ENCODE measurements around the gene EIF3C.
"Not testable (repeated sequence)": the region's sequence is repeated elsewhere in the genome, so short reads cannot be mapped to it uniquely, and the experiment has no call there.

EIF3C gene, protein sequence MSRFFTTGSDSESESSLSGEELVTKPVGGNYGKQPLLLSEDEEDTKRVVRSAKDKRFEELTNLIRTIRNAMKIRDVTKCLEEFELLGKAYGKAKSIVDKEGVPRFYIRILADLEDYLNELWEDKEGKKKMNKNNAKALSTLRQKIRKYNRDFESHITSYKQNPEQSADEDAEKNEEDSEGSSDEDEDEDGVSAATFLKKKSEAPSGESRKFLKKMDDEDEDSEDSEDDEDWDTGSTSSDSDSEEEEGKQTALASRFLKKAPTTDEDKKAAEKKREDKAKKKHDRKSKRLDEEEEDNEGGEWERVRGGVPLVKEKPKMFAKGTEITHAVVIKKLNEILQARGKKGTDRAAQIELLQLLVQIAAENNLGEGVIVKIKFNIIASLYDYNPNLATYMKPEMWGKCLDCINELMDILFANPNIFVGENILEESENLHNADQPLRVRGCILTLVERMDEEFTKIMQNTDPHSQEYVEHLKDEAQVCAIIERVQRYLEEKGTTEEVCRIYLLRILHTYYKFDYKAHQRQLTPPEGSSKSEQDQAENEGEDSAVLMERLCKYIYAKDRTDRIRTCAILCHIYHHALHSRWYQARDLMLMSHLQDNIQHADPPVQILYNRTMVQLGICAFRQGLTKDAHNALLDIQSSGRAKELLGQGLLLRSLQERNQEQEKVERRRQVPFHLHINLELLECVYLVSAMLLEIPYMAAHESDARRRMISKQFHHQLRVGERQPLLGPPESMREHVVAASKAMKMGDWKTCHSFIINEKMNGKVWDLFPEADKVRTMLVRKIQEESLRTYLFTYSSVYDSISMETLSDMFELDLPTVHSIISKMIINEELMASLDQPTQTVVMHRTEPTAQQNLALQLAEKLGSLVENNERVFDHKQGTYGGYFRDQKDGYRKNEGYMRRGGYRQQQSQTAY

DNA sequence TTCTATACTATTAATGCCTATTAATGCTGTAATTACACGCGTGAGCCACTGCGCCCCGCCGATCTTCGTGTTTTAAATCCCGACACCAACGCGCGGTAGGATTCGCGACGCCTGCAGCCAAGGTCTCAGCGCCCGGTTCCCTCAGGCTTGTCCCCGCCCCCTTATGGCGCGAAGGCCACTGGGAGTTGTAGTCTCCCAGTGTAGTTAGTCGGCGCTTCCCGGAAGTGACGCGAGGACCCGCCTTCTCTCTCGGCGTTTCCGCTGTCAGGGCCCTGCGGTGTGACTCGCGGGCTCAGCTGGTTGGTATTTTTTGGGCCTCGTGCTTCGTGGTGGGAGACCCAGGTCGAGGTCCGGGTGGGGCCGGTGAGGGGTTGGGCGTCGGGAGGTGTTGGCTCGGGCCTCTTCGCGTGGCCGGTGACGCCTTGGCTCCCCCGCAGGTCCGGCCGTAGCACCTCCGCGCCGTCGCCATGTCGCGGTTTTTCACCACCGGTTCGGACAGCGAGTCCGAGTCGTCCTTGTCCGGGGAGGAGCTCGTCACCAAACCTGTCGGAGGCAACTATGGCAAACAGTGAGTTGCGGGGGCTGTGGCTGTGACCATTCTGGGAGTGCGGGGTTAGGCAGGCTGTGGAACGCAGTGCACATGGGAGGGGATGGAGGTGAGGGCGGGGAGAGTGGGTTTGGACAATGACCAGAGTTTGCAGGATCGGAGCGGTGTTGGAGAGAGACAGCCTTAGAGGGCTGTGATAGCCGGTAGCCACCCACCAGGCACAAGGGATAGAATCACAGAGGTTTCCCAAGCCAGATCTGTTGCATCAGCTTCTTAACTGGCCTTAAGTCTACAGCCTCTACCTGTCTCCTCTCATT is at the start of gene EIF3C:
Gene EIF3C, plus strand, starts transcription at position 245 of the 864 bp plus-strand sequence. Its CDS starts 223 bp downstream, at position 468.
- not testable (repeated sequence) for DNase-seq (ENCODE audit: low read depth)

DNA sequence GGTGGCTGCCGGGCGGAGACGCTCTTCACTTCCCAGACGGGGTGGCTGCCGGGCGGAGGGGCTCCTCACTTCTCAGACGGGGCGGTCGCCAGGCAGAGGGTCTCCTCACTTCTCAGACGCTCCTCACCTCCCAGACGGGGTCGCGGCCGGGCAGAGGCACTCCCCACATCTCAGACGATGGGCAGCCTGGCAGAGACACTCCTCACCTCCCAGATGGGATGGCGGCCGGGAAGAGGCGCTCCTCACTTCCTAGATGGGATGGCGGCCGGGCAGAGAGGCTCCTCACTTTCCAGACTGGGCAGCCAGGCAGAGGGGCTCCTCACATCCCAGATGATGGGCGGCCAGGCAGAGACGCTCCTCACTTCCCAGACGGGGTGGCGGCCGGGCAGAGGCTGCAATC is 45.0 kb upstream of the EIF3C start:
- DNase-seq (ENCODE audit: low read depth): not testable (repeated sequence)

DNA sequence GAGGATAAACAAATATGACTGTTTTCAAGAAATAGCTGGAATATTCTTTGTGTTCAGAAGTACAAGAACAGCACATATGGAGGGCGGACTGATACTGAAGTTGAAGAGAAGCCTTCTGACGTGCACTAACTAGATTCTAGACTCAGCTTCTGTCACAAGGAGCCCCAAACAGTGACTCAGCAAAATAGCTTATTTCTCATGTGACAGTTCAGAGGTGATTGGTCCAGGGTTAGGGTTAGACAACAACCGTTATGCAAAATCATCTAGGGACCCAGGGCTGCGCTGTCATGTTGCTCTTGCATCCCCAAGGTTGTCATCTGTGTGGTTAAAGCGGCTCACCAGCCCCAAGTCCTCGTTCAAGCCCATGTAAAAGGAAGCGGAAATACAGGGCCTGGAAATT is 43.8 kb upstream of the EIF3C start:
- not testable (repeated sequence) for DNase-seq (ENCODE audit: low read depth)

DNA sequence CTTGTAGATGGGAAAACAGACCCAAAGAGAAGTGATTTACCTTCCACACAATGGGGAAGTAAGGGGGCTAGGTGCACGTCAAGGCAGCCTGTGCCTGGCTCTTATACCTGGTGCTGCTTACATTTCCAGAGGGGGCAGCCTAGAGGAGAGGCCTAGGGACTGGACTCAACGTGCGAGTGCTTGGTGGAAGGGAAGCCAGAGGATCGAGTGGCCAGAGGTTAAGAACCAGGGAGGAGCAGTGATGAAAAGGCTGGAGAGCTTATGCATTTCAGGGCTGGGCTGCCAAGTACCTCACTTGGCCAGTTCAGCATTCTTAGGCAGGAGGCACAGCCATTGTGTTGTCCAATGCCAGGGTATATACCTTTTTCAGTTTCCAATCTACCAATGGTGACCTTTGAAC is 43.1 kb upstream of the EIF3C start:
- not testable (repeated sequence) for DNase-seq (ENCODE audit: low read depth)

DNA sequence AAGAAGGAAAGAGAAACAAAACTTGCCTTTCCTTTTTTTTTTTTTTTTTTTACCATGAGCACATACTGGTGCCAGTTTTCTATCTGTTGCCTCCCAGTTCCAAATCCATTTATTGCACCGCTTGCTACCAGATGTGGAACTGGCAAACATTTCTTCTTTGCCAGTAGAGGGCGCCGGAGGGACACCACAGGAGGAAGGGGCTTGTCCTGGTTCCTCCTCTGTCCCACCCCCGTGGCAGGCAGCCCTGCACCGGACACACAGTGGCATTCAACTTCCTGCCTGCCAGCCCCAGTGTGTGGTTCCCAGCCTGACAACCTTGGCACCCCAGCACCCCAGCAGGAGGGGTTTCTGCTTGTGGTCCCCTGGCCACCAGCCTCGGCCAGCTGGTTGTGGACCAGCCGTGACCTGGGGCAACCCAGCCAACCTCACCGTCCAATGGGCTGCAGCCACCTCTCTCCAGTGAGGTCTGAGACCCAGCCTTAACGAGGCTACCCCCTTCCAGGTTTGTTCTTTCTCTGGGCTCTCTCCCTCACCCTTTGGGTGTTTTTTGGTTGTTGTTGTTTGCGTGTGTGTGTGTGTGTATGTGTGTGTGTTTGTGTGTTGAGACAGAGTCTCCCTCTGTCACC is 22.8 kb upstream of the EIF3C start:
- not testable (repeated sequence) for DNase-seq (ENCODE audit: low read depth)

DNA sequence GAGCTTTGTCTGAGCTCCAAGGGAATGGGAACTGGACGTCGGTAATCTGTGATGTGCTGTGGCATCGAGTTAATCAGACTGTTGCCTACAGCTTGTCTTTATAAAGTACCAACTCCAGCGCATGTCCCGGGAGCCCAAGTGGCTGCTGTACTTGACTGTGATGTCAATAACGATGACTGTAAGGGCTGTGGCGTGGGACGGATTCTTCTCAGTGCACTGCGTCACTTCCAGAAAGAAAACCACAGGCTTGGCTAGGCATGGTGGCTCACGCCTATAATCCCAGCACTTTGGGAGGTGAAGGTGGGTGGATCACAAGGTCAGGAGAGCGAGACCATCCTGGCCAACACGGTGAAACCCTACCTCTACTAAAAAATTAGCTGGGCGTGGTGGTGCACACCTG is 21.8 kb upstream of the EIF3C start:
- not testable (repeated sequence) for DNase-seq (ENCODE audit: low read depth)

DNA sequence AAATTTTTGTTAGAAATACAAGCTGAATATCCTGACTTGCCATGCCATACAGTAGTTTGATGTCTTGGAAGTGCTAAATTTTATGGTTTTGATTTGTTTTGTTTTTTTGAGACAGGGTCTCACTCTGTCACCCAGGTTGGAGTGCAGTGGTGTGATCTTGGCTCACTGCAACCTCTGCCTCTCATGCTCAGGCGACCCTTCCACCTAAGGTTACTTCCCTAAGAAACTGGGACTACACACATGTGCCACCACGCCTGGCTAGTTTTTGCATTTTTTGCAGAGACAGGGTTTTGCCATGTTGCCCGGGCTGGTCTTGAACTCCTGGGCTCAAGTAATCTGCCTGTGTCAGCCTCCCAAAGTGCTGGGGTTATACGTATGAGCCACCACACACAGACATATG is 19.5 kb upstream of the EIF3C start:
- DNase-seq (ENCODE audit: low read depth): not testable (repeated sequence)

DNA sequence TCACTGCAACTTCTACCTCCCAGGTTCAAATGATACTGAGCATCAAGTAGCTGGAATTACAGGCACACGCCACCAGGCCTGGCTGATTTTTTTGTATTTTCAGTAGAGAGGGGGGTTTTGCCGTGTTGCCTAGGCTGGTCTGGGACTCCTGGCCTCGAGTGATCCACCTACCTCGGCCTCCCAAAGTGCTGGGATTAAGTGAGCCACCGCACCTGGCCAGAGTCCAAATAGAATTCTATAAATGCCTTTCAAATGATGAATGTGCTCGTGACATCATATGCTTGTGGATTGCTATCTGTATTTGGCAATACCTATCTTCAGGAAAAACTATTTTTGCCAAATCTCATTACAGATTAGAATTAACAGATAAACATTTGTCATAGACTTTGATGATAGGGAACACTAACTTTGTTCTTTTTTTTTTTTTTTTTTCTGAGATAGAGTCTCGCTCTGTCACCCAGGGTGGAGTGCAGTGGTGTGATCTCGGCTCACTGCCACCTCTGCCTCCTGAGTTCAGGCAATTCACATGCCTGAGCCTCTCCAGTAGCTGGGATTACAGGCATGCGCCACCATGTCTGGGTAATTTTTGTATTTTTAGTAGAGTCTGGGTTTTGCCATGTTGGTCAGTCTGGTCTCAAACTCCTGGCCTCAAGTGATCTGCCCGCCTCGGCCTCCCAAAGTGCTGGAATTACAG is 17.9 kb upstream of the EIF3C start:
- not testable (repeated sequence) for DNase-seq (ENCODE audit: low read depth)

DNA sequence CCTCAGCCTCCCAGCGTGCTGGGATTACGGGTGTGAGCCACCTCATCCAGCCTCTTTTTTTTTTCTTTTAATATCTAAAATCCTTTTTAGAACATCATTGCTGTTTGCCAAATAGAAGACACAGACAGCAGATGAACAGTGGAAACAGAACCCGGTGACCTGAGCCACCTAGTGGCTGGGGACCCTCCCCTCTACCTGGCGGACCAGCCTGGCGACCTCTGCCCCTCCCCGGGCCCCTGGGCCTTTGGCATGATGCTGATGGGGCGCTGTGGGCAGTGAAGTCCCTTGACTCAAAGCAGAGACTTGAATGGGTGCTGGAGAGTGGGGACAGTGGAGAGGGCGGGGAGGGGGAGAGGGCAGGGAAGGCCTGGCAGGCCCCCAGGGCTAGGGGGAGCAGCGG is 11.5 kb upstream of the EIF3C start:
- DNase-seq (ENCODE audit: low read depth): not testable (repeated sequence)

DNA sequence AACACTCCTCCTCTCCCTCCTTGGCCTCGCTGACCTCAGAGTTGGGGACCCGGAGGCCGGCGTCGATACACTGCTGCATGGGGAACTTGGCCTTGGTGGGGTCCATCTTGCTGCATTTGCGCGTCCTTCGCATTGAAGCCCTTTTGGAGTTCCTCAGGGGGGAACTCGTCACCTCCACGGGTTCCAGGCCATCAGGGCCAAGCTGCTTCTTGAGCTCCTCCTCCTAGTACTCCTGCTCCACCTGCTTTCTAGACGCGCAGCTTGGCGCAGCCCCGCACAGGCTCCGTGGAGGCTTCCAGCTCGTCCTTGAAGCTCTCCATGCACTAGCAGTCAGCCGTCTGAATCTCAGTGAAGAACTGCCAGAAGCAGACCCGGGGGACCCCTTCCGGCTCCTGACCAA is 10.9 kb upstream of the EIF3C start:
- DNase-seq (ENCODE audit: low read depth): not testable (repeated sequence)

DNA sequence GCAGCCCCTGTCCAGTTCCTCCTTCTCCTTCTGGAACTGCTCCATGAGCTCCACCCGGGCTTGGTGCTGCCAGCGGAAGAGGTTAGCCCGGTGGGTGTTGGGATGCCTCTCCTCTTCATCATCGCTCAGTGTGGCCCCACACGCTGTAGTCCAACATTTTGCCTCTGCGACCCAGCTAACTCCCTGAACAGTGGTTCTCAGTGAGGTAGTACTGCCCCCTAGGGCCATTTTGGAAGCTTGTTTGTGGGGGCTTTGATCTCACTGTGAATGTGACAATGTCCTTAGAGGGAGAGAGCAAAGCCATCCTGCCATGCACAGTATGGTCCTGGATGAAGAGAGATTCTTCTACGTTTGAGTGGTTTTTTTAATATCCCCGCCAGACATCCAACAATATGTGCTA is 9.9 kb upstream of the EIF3C start:
- DNase-seq (ENCODE audit: low read depth): not testable (repeated sequence)

DNA sequence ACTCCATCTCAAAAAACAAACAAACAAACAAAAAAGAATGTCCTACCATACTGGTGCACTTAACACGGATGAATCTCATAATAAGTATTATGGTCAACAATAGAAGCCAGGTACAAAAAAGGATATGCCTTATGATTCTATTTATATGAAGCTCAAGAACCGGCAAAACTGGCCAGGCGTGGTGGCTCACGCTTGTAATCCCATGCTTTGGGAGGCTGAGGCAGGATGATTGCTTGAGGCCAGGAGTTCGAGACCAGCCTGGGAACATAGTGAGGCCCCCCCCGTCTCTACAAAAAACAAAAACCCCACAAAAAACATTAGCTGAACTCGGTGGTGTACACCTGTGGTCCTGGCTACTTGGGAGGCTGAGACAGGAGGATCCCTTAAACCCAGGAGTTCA is 7.0 kb upstream of the EIF3C start:
- DNase-seq (ENCODE audit: low read depth): not testable (repeated sequence)

DNA sequence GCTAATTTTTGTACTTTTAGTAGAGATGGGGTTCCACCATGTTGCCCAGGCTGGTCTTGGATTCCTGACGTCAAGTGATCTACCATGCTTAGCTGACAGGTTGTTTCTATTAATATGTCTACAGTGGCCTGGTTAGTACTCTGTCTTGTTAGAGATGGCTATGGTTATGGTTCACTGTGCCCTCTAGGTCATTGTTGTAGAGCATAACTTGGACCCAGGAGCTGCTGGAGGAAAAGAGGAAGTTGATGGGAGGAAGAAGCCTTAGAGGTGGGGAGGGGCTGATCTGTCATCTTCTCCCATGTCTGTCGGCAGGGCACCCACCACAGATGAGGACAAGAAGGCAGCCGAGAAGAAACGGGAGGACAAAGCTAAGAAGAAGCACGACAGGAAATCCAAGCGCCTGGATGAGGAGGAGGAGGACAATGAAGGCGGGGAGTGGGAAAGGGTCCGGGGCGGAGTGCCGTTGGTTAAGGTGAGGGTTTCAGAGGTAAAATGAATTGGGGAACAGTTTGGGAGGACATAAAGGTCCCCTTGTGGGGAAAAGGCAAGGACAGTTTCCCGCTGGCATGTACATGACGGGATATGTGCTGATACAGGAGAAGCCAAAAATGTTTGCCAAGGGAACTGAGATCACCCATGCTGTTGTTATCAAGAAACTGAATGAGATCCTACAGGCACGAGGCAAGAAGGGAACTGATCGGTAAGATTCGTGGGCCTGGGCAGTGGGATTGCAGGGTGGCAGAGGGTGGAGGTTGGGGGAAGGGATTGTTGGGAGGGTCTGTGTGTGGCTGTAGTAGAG is 11.8 kb downstream of the EIF3C start:
- DNase-seq (ENCODE audit: low read depth): not testable (repeated sequence)

DNA sequence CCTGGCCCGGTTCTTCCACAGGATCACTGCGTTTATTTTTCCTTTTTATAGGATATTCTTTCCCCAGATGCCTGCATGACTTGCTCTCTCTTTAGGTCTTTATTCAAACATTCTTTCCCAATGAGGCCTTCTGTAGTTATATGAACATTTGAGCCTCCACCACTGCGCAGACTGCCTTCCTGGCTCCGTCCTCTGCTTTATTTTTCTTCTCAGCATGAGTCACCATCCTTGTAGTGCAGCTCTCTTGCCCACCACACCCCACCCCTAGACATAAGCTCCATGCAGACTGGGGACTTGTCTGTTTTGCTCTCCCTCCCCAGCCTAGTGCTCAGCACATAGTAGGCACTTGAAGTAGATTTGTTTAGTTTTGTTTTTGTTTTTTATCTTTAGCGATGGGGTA is 20.0 kb downstream of the EIF3C start:
- not testable (repeated sequence) for DNase-seq (ENCODE audit: low read depth)

DNA sequence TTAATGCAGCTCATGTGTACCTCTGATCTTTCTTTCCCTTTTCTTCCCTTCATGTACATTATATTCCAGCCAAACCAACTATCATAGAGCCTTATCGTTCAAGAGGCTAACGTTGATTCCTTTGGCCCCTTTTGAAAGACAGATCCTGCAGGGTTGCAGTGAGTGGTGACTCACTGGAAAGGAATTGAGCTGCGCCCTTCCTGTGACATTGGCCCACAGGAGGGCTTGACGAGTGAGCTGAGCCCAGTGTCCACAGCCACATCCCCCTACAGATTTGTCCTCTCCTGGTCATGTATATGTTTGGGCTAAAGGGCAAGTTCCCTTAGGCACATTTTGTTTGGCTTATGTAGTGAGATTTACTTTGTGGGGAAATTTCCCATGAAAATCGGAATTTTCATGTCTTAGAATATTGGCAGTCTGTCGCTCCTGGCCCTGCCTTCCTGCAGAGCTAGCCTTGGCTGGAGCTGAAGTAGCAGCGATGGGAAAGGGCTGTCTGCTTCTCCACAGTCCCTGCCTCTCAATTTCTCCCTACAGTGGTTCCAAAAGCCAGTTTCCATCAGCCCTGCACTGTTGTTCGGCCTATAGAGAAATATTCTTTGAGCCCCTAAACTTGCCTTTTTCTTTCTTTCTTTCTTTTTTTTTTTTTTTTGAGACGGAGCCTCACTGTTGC is 21.3 kb downstream of the EIF3C start:
- DNase-seq (ENCODE audit: low read depth): not testable (repeated sequence)

DNA sequence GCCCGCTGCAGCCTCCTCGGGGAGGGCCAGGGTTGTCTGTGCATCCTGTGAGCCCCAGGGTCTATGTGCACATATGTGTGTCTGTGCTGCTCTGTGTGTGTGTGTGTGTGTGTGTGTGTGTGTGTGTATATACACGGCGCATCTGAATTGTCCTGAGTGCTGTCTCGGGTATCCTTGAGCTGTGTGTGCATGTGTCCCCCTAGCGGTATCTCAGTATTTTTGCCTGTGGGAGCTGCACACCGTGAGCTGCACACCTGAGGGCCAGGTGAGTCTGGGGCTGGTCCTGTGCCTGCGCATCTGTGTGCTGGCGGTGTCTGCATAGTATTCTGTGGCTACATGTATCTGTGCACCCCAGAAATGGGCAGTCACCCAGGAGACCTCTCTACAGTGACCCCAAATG is 28.5 kb downstream of the EIF3C start:
- DNase-seq (ENCODE audit: low read depth): not testable (repeated sequence)

DNA sequence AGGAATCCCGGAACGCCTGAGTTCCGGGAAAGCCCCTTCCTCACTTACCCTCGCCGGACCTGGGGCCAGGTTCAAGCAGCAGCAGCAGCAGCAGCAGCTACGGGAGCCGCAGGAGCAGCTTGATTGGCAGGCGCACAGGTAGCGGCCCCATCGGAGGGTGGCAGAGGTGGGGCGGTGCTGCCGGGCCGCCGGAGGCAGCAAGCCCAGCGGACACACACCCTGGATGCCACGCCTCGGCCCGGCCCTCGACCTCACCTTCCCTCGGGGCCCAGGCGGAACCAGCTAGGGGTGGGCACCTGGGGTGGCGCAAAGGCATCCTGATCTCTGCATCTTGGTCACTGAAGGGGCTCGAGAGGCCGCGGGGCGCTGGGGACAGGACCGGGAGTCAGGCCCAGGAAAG is 29.4 kb downstream of the EIF3C start:
- not testable (repeated sequence) for DNase-seq (ENCODE audit: low read depth)

DNA sequence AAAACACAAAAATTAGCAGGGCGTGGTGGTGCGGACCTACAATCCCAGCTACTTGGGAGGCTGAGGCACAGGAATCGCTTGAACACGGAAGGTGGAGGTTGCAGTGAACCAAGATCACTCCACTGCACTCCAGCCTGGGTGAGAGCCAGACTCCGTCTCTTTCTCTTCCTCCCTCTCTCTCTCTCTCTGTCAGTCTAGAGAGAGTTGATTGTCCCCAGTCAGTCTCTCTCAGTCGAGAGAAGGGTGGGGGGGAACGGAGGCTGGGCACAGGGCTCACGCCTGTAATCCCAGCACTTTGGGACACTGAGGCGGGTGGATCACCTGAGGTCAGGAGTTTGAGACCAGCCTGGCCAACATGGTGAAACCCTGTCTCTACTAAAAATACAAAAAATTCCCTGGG is 30.0 kb downstream of the EIF3C start:
- DNase-seq (ENCODE audit: low read depth): not testable (repeated sequence)

DNA sequence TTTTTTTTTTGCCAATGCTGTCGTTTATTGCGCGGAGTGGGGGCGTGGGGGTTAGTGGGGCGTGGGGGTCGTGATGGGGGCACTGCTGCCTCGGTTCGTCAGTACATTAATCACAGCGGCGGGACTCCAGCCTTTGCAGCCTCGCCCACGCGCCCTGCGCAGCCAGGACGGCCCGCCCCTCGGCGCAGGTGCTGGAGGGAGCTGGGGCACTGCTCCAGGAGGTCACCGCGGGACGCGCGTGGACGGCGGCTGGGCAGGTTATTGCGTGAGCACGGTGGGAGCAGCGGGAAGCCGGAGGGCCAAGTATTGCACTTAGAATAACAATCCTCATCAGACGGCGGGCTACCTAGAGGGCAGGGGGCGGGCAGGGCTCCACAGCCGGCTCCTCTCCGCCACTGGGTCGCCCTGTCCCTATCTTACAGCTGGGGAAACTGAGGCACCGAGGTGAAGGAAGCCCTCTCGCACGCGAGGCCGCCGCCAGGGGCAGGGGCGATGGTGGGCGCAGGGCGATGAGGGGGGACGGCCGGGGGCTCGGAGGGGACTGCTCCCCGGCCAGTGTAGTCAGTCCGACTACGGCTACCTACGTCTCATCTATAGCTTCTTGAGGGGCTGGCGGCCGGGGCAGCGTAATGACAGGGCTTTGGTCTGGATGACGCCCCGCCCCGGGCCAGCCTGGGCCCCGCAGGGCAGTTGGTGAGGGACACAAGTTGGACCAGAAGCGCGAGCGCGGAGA is 35.5 kb downstream of the EIF3C start:
- DNase-seq (ENCODE audit: low read depth): not testable (repeated sequence)

All from amniotic epithelial cell (primary cell).